ENCODE measurements around the gene SIT1.

SIT1 gene

DNA sequence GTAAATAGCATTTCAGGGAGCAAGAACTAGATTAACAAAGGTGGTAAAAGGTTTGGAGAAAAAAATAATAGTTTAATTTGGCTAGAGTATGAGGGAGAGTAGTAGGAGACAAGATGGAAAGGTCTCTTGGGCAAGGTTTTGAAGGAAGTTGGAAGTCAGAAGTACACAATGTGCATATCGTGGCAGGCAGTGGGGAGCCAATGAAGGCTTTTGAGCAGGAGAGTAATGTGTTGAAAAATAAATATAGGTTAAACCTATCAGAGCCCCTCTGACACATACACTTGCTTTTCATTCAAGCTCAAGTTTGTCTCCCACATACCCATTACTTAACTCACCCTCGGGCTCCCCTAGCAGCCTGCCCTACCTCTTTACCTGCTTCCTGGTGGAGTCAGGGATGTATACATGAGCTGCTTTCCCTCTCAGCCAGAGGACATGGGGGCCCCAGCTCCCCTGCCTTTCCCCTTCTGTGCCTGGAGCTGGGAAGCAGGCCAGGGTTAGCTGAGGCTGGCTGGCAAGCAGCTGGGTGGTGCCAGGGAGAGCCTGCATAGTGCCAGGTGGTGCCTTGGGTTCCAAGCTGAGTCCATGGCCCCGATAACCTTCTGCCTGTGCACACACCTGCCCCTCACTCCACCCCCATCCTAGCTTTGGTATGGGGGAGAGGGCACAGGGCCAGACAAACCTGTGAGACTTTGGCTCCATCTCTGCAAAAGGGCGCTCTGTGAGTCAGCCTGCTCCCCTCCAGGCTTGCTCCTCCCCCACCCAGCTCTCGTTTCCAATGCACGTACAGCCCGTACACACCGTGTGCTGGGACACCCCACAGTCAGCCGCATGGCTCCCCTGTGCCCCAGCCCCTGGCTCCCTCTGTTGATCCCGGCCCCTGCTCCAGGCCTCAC lies 22.6 kb upstream of the SIT1 start, which contains the start of gene CA9:
CA9 (plus strand) TSS at position 797 of the 893 bp plus-strand sequence; CDS start at position 829, 32 bp downstream.
- H3K4me1 Mint-ChIP-seq, result peaks cover 16% of the 10 kb centered on the region
- H3K36me3 Mint-ChIP-seq, result peaks cover 5% of the 10 kb centered on the region
- ATAC-seq, result peak; percentile 29
- H3K9me3 Mint-ChIP-seq, result no peaks in the 10 kb centered on the region
- DNase-seq (ENCODE audit: low spot score in 2 of 2), result no peak
- peak within 1 kb of the TSS; percentile 3 for H3K27ac Mint-ChIP-seq
- peak within 1 kb of the TSS; percentile 40 for H3K4me3 Mint-ChIP-seq

DNA sequence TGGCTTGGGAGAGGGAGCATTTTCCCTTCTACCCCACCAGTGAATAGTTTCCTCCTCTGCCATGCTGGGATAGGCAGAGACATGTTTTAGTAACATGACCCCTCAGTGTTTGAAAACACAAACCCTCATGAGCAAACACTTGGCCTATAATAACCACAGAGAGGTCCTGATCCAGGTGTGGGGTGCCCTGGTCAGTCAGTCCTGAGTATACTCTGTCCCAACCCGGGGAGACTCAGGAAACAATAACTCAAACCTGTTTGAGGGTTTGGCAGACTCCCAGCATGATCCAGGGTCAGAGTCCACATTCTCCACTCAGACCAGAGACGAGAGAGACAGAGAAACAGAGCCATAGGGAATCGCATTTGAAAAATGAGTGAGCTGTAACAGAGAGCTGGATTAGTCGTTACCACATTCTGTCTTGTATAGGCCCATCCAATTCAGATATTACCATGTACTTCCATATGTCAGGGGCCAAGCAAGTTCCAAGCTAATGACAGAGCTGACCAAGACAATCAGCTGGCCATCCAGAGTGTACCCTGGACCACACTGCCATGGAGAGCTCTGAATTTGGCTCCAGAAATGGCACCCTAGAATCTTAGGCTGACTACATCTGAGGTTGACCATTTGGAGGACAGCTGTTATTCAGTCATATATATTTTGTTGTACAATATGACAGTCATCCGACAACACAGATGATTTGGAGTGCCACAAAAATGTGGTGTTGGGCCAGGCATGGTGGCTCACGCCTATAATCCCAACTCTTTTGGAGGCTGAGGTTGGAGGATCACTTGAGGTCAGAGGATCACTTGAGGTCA lies 18.8 kb upstream of the SIT1 start:
- DNase-seq (ENCODE audit: low spot score in 2 of 2), result no peak
- Mint-ChIP-seq H3K9me3 (no peaks in the 10 kb centered on the region), H3K36me3 (peaks cover 2% of the 10 kb centered on the region), H3K27ac (no peak overlapping the region), H3K4me3 (no peak overlapping the region), H3K4me1 (peaks cover 14% of the 10 kb centered on the region)
- ATAC-seq, result no peak

DNA sequence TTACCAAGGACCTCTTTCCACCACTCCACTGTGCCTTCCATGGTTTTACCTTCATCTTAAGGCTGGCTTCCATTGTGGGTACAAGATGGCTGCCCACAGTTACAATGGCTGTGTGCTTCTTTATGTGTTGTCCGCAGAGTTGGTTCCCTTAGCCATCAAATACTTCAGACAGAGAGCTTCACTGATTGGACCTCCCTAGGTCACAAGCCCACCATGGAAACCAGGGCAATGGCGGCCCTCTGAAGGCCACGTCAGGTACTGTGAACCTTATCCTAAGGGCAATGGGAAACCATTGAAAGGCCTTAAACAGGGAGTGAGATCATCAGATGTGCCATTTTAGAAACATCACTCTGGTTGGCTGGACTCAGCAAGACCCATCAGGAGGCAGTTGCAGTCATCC lies 17.2 kb upstream of the SIT1 start:
- Mint-ChIP-seq H3K4me1 (peaks cover 23% of the 10 kb centered on the region), H3K36me3 (peaks cover 8% of the 10 kb centered on the region)

DNA sequence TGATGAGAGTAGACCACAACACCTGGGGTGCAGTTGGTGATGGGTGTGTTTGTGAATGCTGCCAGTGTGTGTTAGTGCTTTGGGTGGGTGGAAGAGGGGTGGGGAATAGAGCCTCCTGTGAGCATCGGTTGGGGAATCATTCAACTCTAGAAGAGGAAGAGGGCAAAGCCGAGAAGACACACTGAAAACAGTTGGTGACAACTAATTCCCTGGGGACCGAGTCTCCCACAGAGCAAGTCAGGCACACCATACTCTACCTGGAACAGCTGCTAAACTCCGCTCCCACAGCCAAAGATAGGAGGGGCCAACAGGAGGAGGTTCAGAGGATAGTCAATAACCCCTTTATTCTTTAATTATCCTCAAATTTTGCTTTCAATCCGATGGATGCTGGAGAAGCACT lies 15.8 kb upstream of the SIT1 start:
- H3K9me3 Mint-ChIP-seq, result no peaks in the 10 kb centered on the region
- peaks cover 20% of the 10 kb centered on the region for H3K36me3 Mint-ChIP-seq
- H3K4me3 Mint-ChIP-seq, result no peak overlapping the region
- no peak for ATAC-seq
- H3K27ac Mint-ChIP-seq, result no peak overlapping the region
- H3K4me1 Mint-ChIP-seq, result peaks cover 37% of the 10 kb centered on the region
- no peak for DNase-seq (ENCODE audit: low spot score in 2 of 2)

More for the DNA sequence above, 17.2 kb upstream of the SIT1 start:
- no peak for ATAC-seq
- Mint-ChIP-seq H3K9me3 (no peaks in the 10 kb centered on the region), H3K27ac (no peak overlapping the region), H3K4me3 (no peak overlapping the region)
- no peak for DNase-seq (ENCODE audit: low spot score in 2 of 2)

DNA sequence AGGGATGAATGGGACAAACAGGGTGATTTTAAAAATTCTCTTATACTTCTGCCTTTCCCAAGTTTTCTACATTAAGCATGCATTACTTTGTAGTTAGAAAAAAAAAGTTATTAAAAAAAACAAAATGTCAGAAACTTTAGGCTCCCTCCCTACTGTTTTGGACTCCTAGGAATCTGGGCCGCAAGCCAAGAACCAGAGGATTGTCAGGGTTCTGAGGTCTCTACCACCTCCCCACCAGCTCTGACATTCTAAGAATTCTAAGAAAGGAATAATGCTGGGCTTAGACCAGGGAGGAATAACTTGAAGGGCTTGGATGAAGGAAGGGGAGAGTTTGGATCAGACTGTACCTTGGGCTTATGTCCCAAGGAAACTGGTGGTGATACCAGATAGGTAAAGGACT lies 15.3 kb upstream of the SIT1 start:
- ATAC-seq (no peak), DNase-seq (ENCODE audit: low spot score in 2 of 2) (no peak)
- H3K36me3 Mint-ChIP-seq, result peaks cover 25% of the 10 kb centered on the region
- H3K9me3 Mint-ChIP-seq, result no peaks in the 10 kb centered on the region
- H3K27ac Mint-ChIP-seq, result no peak overlapping the region
- peaks cover 39% of the 10 kb centered on the region for H3K4me1 Mint-ChIP-seq
- H3K4me3 Mint-ChIP-seq, result peak overlapping the region; percentile 89

DNA sequence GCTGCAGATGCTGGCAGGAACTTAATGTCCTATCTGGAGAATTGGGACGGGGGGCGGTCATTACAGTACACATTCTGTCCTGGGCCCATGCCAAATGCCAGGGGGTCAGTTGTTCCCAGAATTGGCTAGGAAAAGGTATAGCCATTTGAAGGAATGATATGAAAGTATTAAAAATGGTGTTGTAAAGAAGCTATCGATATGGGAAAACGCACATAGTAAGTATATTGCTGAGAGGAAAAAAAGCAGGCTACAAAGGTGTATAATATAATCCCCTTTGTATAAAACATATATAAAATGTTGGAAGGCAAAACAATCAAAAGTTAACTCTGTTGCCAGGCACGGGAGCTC lies 14.7 kb upstream of the SIT1 start:
- Mint-ChIP-seq H3K36me3 (peaks cover 31% of the 10 kb centered on the region), H3K9me3 (no peaks in the 10 kb centered on the region), H3K4me3 (peak overlapping the region; percentile 89), H3K4me1 (peaks cover 45% of the 10 kb centered on the region), H3K27ac (peak overlapping the region; percentile 100)
- no peak for ATAC-seq
- DNase-seq (ENCODE audit: low spot score in 2 of 2), result no peak

DNA sequence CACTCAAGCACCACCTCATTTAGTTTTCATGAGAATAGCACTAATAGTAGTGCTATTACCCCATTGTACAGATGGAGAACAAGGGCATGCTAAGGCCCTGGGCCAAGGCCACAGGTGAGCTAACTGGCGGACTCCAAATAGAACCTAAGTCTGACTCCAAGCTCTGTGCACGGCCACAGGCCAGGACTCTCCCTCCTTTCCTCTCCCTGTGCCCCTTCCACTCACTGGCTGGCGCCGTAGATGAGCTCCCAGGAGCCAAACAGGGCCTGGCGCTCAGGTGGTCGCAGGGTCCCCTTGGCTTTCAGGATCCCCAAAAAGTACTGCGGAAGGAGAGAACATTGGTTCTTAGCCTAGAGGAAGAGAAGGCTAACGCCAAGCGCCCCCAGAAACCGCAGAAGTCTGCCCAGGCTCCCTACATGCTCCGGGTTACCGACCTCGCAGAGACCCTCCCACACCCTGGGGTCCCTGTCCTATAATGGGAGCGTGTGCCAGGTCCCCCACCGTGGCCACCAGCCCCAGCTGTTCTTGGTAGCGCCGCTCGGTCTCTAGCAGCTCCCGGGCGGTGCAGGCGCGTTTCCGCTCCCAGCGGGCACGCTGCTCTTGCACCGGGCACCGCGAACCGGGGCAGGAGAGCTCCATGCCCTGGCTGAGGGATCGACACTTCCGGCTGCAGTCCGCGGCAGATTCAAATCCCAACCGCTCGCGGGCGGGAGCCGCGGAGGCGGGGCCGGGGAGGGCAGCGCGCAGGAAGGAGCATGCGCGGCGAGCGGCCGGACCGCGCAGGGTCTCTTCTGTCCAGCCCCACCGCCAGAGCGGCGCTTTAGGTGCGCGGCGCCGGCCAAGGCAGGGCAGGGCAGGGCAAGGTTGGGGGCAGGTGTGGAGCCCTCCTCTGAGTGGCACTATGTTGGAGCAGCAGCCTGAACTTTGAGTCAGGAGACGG lies 14.1 kb upstream of the SIT1 start, which contains the start of gene ARHGEF39:
ARHGEF39 (minus strand) TSS at position 665 of the 940 bp plus-strand sequence; CDS start at position 639, 26 bp downstream.
- H3K27ac Mint-ChIP-seq, result peak within 1 kb of the TSS; percentile 100
- H3K4me3 Mint-ChIP-seq, result peak within 1 kb of the TSS; percentile 89
- ATAC-seq (peak; percentile 85), DNase-seq (ENCODE audit: low spot score in 2 of 2) (peak; percentile 69 to 89)
- H3K9me3 Mint-ChIP-seq, result no peaks in the 10 kb centered on the region
- peaks cover 38% of the 10 kb centered on the region for H3K36me3 Mint-ChIP-seq
- peaks cover 52% of the 10 kb centered on the region for H3K4me1 Mint-ChIP-seq

DNA sequence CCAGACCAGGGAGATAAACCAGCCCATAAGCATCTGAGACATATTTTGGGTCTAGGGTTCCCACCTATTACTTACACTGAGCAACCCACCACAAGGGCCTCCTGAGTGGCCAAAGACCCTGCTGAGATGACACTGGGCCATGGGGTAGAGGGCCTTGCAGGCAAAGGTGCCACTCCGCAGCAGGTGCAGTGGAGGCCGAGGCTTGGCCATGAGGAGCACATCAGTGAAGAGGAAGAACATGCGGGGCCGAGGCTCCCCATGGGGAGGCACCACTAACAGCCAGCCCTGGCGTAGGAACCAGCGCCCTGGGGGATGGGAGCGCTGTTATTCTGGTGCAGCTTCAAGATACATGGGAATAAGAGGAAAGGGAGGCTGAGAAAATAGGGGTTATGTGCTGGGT lies 11.7 kb upstream of the SIT1 start:
- Mint-ChIP-seq H3K4me3 (peak overlapping the region; percentile 89), H3K4me1 (peaks cover 70% of the 10 kb centered on the region), H3K36me3 (peaks cover 61% of the 10 kb centered on the region), H3K9me3 (no peaks in the 10 kb centered on the region), H3K27ac (peak overlapping the region; percentile 100)
- no peak for DNase-seq (ENCODE audit: low spot score in 2 of 2)
- no peak for ATAC-seq

DNA sequence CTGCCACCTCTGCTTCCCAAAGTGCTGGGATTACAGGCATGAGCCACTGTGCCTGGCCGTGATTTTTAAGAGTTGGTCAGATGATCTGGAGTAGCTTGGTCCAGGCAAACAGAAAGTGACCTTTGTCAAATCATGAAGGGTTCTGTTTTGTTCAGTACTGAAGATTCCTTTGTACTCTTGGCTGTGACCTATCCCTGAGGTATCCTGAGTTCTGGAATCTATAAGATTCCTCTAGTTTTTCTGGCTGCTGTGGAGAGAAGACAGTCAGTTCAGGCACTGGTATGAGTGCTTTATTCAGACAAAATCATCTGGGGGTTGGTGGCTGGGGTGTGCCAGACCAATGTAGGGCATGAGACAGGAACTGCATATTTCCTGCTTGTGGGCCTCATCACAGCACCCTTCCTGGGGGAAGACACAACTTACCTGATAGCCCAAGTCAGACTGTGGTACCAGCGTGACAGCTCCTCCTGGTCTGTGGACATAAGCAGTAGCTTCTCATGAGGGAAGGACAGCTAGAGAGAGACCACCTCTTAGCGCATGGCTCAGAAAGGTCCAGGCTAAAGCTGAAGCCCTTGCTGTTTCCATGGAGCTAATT lies 11.1 kb upstream of the SIT1 start:
- no peak for DNase-seq (ENCODE audit: low spot score in 2 of 2)
- Mint-ChIP-seq H3K36me3 (peaks cover 67% of the 10 kb centered on the region), H3K27ac (peak overlapping the region; percentile 100), H3K4me1 (peaks cover 76% of the 10 kb centered on the region), H3K4me3 (peak overlapping the region; percentile 89), H3K9me3 (no peaks in the 10 kb centered on the region)
- ATAC-seq, result no peak

DNA sequence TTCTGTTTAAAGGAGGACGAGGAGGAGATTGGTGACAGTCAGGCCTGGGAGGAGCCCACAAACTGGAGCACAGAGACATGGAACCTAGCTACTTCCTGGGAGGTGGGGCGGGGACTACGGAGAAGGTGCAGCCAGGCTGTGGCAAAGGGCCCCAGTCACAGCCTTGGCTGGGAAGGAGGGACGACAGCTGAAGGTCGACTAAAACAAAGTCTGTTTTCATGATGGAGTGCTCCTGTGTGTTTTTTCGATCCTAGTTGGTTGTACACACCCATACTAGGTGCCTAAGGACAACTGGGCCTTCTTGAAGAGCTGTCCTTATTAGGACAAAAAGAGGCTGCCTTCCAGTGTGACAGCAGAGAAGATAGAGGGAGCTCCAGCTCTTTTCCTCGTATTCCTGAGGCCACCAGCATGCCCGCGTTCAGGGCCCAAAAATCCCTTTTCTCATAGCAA lies 10.3 kb upstream of the SIT1 start:
- no peaks in the 10 kb centered on the region for H3K9me3 Mint-ChIP-seq
- DNase-seq (ENCODE audit: low spot score in 2 of 2) (no peak), ATAC-seq (no peak)
- H3K36me3 Mint-ChIP-seq, result peaks cover 76% of the 10 kb centered on the region
- peak overlapping the region; percentile 100 for H3K27ac Mint-ChIP-seq
- peak overlapping the region; percentile 89 for H3K4me3 Mint-ChIP-seq
- H3K4me1 Mint-ChIP-seq, result peaks cover 84% of the 10 kb centered on the region

DNA sequence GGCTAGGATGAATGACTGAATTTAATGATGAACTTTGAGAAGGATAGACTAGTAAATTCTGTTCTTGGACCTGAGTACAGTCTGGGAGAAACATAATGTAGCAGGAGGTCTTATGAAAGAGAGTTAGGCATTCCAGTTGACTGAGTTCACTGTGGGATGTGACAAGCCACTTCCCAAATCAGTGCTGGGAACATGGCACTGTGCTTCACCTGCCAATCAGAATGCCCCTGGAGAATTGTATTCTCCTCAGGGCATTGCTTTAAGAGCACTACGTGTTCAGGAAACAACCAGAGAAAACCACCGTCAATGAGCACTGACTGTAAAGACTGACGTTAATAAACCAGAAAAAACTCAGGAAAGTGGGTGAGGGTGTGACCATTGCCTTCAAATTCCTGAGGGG lies 8.6 kb upstream of the SIT1 start:
- no peaks in the 10 kb centered on the region for H3K9me3 Mint-ChIP-seq
- peaks cover 80% of the 10 kb centered on the region for H3K36me3 Mint-ChIP-seq
- peak overlapping the region; percentile 89 for H3K4me3 Mint-ChIP-seq
- peak overlapping the region; percentile 100 for H3K27ac Mint-ChIP-seq
- peaks cover 77% of the 10 kb centered on the region for H3K4me1 Mint-ChIP-seq
- ATAC-seq (no peak), DNase-seq (ENCODE audit: low spot score in 2 of 2) (no peak)

DNA sequence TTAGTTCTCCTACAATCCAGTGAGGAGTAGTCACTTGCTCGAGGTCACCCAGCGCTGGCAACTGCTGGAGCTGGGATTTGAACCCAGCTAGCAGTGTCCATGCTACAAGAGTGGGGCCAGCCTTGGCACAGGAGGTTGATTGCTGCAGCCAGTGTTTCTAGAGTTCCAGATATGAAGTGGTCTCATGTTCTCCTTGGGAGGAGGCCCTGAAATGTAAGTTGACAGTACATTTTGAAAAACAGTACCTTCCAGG lies 8.2 kb upstream of the SIT1 start:
- DNase-seq (ENCODE audit: low spot score in 2 of 2) (no peak), ATAC-seq (no peak)
- Mint-ChIP-seq H3K4me3 (peak overlapping the region; percentile 89), H3K9me3 (no peaks in the 10 kb centered on the region), H3K27ac (peak overlapping the region; percentile 100), H3K36me3 (peaks cover 76% of the 10 kb centered on the region), H3K4me1 (peaks cover 73% of the 10 kb centered on the region)

DNA sequence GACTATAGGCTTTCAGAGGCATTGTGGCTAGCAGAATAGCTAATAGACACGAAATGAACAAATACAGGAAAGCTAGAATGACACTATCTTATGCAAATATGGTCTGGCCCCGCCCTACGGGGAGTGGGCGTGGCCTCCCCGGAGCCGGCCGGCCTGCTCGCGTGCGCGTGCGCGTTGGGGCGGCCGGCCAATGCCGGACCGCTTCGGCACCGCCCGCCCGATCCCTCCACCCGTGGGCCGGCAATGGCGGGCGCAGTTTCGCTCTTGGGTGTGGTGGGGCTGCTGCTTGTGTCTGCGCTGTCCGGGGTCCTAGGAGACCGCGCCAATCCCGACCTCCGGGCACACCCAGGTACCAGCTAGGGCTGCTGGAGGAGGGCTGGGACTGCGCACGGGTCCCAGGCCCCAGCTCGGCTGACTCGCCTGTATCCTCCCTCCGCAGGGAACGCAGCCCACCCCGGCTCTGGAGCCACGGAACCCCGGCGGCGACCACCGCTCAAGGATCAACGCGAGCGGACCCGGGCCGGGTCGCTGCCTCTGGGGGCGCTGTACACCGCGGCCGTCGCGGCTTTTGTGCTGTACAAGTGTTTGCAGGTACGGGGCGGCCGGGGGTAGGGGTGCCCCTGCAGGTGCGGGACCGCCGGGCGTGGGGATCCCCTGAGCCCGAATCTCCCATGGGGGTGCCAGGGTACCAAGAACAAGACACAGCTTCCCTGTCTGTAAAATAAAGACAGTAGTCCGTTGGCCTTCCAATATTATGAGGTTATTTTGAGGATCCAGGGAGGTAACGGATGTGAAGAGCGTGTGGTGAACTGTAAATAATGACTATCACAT lies 7.6 kb upstream of the SIT1 start, which contains the start of gene CCDC107:
CCDC107 (plus strand) TSS at position 156 of the 831 bp plus-strand sequence; CDS start at position 244, 88 bp downstream.
- H3K9me3 Mint-ChIP-seq, result no peaks in the 10 kb centered on the region
- ATAC-seq (peak; percentile 74), DNase-seq (ENCODE audit: low spot score in 2 of 2) (peak; percentile 88 to 93)
- H3K4me3 Mint-ChIP-seq, result peak within 1 kb of the TSS; percentile 89
- H3K36me3 Mint-ChIP-seq, result peaks cover 71% of the 10 kb centered on the region
- H3K4me1 Mint-ChIP-seq, result peaks cover 69% of the 10 kb centered on the region
- H3K27ac Mint-ChIP-seq, result peak within 1 kb of the TSS; percentile 100

All from stimulated activated effector memory CD8-positive, alpha-beta T cell treated with anti-CD3 and anti-CD28 coated beads, Interleukin-12 subunit alpha, Interleukin-12 subunit beta, amount 100 ng/mL, for 72 hours (primary cell).